Measurements from ENCODE around the gene LRCH1. TPM values are rescaled to one million over a fixed set of nuclear protein-coding genes. Genes with fewer than 3 reads are reported as not detected.

Gene LRCH1
- total RNA-seq, 2 experiments from 2014 or later: 16.9 to 17.9 TPM

- ChIA-PET POLR2A (no interaction called here), CTCF (no interaction called here)
- peaks cover 5% of the 10 kb centered on the region for H3K9me3 Mint-ChIP-seq
- no peaks in the 10 kb centered on the region for H3K36me3 Mint-ChIP-seq
- peaks cover 12% of the 10 kb centered on the region for H3K27me3 Mint-ChIP-seq
- intact Hi-C loops (cut with micrococcal nuclease): no loop called here
- peaks cover 3% of the 10 kb centered on the region for H3K4me1 Mint-ChIP-seq (ENCODE audit: low read depth)
- H3K27ac Mint-ChIP-seq: no peak overlapping the region
- H3K4me3 Mint-ChIP-seq: no peak overlapping the region
- DNase-seq: no peak
Observed at GRCh38 chr13:46523972-46524752, 28.8 kb upstream of the LRCH1 start.

- H3K27ac Mint-ChIP-seq: no peak overlapping the region
- H3K9me3 Mint-ChIP-seq: peaks cover 4% of the 10 kb centered on the region
- DNase-seq: no peak
- CTCF ChIA-PET: no interaction called here
- no peak overlapping the region for H3K4me3 Mint-ChIP-seq
- H3K27me3 Mint-ChIP-seq: peaks cover 10% of the 10 kb centered on the region
- H3K36me3 Mint-ChIP-seq: no peaks in the 10 kb centered on the region
- peaks cover 16% of the 10 kb centered on the region for H3K4me1 Mint-ChIP-seq (ENCODE audit: low read depth)
- POLR2A ChIA-PET: no interaction called here
- intact Hi-C loops (cut with micrococcal nuclease): no loop called here
Observed at GRCh38 chr13:46526100-46526735, 26.8 kb upstream of the LRCH1 start.

- ChIA-PET CTCF (interaction anchor here (1.0 kb wide), 1 partner anchor 25 kb away, joined by 4 read pairs; no protein-coding TSS in a partner anchor), POLR2A (no interaction called here)
- no peaks in the 10 kb centered on the region for H3K9me3 Mint-ChIP-seq
- peaks cover 10% of the 10 kb centered on the region for H3K27me3 Mint-ChIP-seq
- intact Hi-C loops (cut with micrococcal nuclease): no loop called here
- no peaks in the 10 kb centered on the region for H3K36me3 Mint-ChIP-seq
- no peak for DNase-seq
- H3K4me1 Mint-ChIP-seq (ENCODE audit: low read depth): peaks cover 16% of the 10 kb centered on the region
- H3K4me3 Mint-ChIP-seq: no peak overlapping the region
- H3K27ac Mint-ChIP-seq: no peak overlapping the region
Observed at GRCh38 chr13:46526740-46527139, 26.2 kb upstream of the LRCH1 start.

- POLR2A ChIA-PET: no interaction called here
- H3K4me3 Mint-ChIP-seq: no peak overlapping the region
Observed at GRCh38 chr13:46527237-46527636, 25.7 kb upstream of the LRCH1 start.

GRCh38 chr13:46529216-46529919, 23.6 kb upstream of the LRCH1 start:
- Mint-ChIP-seq H3K27me3 (peaks cover 3% of the 10 kb centered on the region), H3K4me3 (no peak overlapping the region), H3K27ac (no peak overlapping the region), H3K36me3 (no peaks in the 10 kb centered on the region), H3K4me1 (ENCODE audit: low read depth) (peaks cover 16% of the 10 kb centered on the region), H3K9me3 (no peaks in the 10 kb centered on the region)
- DNase-seq: peak; percentile 25
- CTCF ChIA-PET: interaction anchor here (3.4 kb wide), 1 partner anchor 22 kb away, joined by 21 read pairs; no protein-coding TSS in a partner anchor
- POLR2A ChIA-PET: interaction anchor here (0.9 kb wide), 1 partner anchor 175 kb away, joined by 3 read pairs; no protein-coding TSS in a partner anchor
- intact Hi-C loops (cut with micrococcal nuclease): no loop called here

More at GRCh38 chr13:46527237-46527636, 25.7 kb upstream of the LRCH1 start:
- DNase-seq: no peak
- H3K36me3 Mint-ChIP-seq: no peaks in the 10 kb centered on the region
- H3K27ac Mint-ChIP-seq: no peak overlapping the region
- peaks cover 8% of the 10 kb centered on the region for H3K27me3 Mint-ChIP-seq
- no peaks in the 10 kb centered on the region for H3K9me3 Mint-ChIP-seq
- CTCF ChIA-PET: interaction anchor here (1.0 kb wide), 1 partner anchor 25 kb away, joined by 4 read pairs; no protein-coding TSS in a partner anchor
- peaks cover 16% of the 10 kb centered on the region for H3K4me1 Mint-ChIP-seq (ENCODE audit: low read depth)
- intact Hi-C loops (cut with micrococcal nuclease): no loop called here

GRCh38 chr13:46530084-46530935, 22.7 kb upstream of the LRCH1 start:
- Mint-ChIP-seq H3K9me3 (no peaks in the 10 kb centered on the region), H3K36me3 (no peaks in the 10 kb centered on the region), H3K27me3 (peaks cover 3% of the 10 kb centered on the region), H3K4me1 (ENCODE audit: low read depth) (peaks cover 16% of the 10 kb centered on the region), H3K4me3 (no peak overlapping the region), H3K27ac (no peak overlapping the region)
- intact Hi-C loops (cut with micrococcal nuclease): no loop called here
- DNase-seq: no peak
- ChIA-PET CTCF (interaction anchor here (1.0 to 3.4 kb wide), 2 partner anchors 21 to 25 kb away, joined by 3 to 21 read pairs; no protein-coding TSS in a partner anchor), POLR2A (interaction anchor here (0.5 to 0.9 kb wide), 2 partner anchors 176 to 221 kb away, joined by 3 to 5 read pairs; no protein-coding TSS in a partner anchor)

GRCh38 chr13:46531953-46532352, 21.0 kb upstream of the LRCH1 start:
- POLR2A ChIA-PET: no interaction called here
- no peaks in the 10 kb centered on the region for H3K36me3 Mint-ChIP-seq
- no peak overlapping the region for H3K4me3 Mint-ChIP-seq
- H3K27ac Mint-ChIP-seq: no peak overlapping the region
- H3K9me3 Mint-ChIP-seq: no peaks in the 10 kb centered on the region
- no peak for DNase-seq
- CTCF ChIA-PET: interaction anchor here (3.4 kb wide), 1 partner anchor 20 kb away, joined by 21 read pairs; no protein-coding TSS in a partner anchor
- H3K27me3 Mint-ChIP-seq: peaks cover 2% of the 10 kb centered on the region
- H3K4me1 Mint-ChIP-seq (ENCODE audit: low read depth): peaks cover 14% of the 10 kb centered on the region
- intact Hi-C loops (cut with micrococcal nuclease): no loop called here

- intact Hi-C loops (cut with micrococcal nuclease): no loop called here
- POLR2A ChIA-PET: no interaction called here
- H3K4me1 Mint-ChIP-seq (ENCODE audit: low read depth): peaks cover 6% of the 10 kb centered on the region
- no peak for DNase-seq
- no peak overlapping the region for H3K4me3 Mint-ChIP-seq
- H3K27ac Mint-ChIP-seq: no peak overlapping the region
- no peaks in the 10 kb centered on the region for H3K9me3 Mint-ChIP-seq
- peaks cover 2% of the 10 kb centered on the region for H3K27me3 Mint-ChIP-seq
- CTCF ChIA-PET: interaction anchor here (1.5 to 2.6 kb wide), 2 partner anchors 17 to 186 kb away, joined by 4 to 12 read pairs; no protein-coding TSS in a partner anchor
- no peaks in the 10 kb centered on the region for H3K36me3 Mint-ChIP-seq
Observed at GRCh38 chr13:46535002-46535401, 18.0 kb upstream of the LRCH1 start.

GRCh38 chr13:46535825-46536224, 17.1 kb upstream of the LRCH1 start:
- H3K9me3 Mint-ChIP-seq: no peaks in the 10 kb centered on the region
- no peaks in the 10 kb centered on the region for H3K36me3 Mint-ChIP-seq
- POLR2A ChIA-PET: no interaction called here
- intact Hi-C loops (cut with micrococcal nuclease): no loop called here
- CTCF ChIA-PET: interaction anchor here (1.5 to 2.6 kb wide), 2 partner anchors 16 to 185 kb away, joined by 4 to 12 read pairs; no protein-coding TSS in a partner anchor
- peaks cover 1% of the 10 kb centered on the region for H3K4me1 Mint-ChIP-seq (ENCODE audit: low read depth)
- peaks cover 2% of the 10 kb centered on the region for H3K27me3 Mint-ChIP-seq
- H3K4me3 Mint-ChIP-seq: no peak overlapping the region
- H3K27ac Mint-ChIP-seq: no peak overlapping the region
- DNase-seq: no peak

- no peak overlapping the region for H3K27ac Mint-ChIP-seq
- POLR2A ChIA-PET: no interaction called here
- CTCF ChIA-PET: interaction anchor here (1.5 to 2.6 kb wide), 2 partner anchors 15 to 185 kb away, joined by 4 to 12 read pairs; no protein-coding TSS in a partner anchor
Observed at GRCh38 chr13:46536341-46536740, 16.6 kb upstream of the LRCH1 start.

GRCh38 chr13:46539231-46539630, 13.7 kb upstream of the LRCH1 start:
- H3K36me3 Mint-ChIP-seq: no peaks in the 10 kb centered on the region
- DNase-seq: no peak
- H3K9me3 Mint-ChIP-seq: no peaks in the 10 kb centered on the region
- no peak overlapping the region for H3K4me3 Mint-ChIP-seq
- ChIA-PET POLR2A (no interaction called here), CTCF (interaction anchor here (3.8 kb wide), 1 partner anchor 13 kb away, joined by 12 read pairs; no protein-coding TSS in a partner anchor)
- H3K4me1 Mint-ChIP-seq (ENCODE audit: low read depth): no peaks in the 10 kb centered on the region
- intact Hi-C loops (cut with micrococcal nuclease): no loop called here
- no peaks in the 10 kb centered on the region for H3K27me3 Mint-ChIP-seq
- no peak overlapping the region for H3K27ac Mint-ChIP-seq

More at GRCh38 chr13:46536341-46536740, 16.6 kb upstream of the LRCH1 start:
- DNase-seq: no peak
- intact Hi-C loops (cut with micrococcal nuclease): no loop called here
- Mint-ChIP-seq H3K9me3 (no peaks in the 10 kb centered on the region), H3K27me3 (peaks cover 2% of the 10 kb centered on the region), H3K4me1 (ENCODE audit: low read depth) (no peaks in the 10 kb centered on the region), H3K4me3 (no peak overlapping the region), H3K36me3 (no peaks in the 10 kb centered on the region)
